SK-N-SH treated with all-trans-retinoic acid at 6 μM for 48 hours (cell line): ENCODE measurements around the gene INPP4B.

ENCODE experiments used
- ARNTL ChIP-seq: fragments of 450-650 bp; formaldehyde crosslinking; IDR thresholded peaks from 2 replicates; pipeline ENCODE4 v1.5.0; 2020; ENCODE audit warnings: low read depth, mild to moderate bottlenecking, moderate library complexity, borderline replicate concordance
- CREB5 ChIP-seq: fragments of 250-450 bp; sonication (Bioruptor Pico); IDR thresholded peaks from 2 replicates; pipeline ENCODE4 v1.5.1; 2020; ENCODE audit warnings: low read depth, mild to moderate bottlenecking, moderate library complexity
- ISL1 ChIP-seq: fragments of 250-450 bp; sonication (Bioruptor Pico); IDR thresholded peaks from 2 replicates; pipeline ENCODE4 v2.1.2; 2022; ENCODE audit warnings: mild to moderate bottlenecking, moderate library complexity
- PPARA ChIP-seq: fragments of 250-450 bp; sonication (Bioruptor Pico); IDR thresholded peaks from 2 replicates; pipeline ENCODE4 v1.5.0; 2020; ENCODE audit warnings: mild to moderate bottlenecking, borderline replicate concordance
- SNAI2 ChIP-seq: fragments of 250-450 bp; sonication (Bioruptor Pico); IDR thresholded peaks from 2 replicates; pipeline ENCODE4 v1.5.0; 2020; ENCODE audit warnings: mild to moderate bottlenecking, moderate library complexity
- ZC3H10 ChIP-seq: fragments of 250-450 bp; sonication (Bioruptor Pico); IDR thresholded peaks from 2 replicates; pipeline ENCODE4 v1.5.1; 2021; ENCODE audit warnings: mild to moderate bottlenecking, moderate library complexity
- ZFP3 ChIP-seq: fragments of 250-450 bp; sonication (Bioruptor Pico); IDR thresholded peaks from 2 replicates; pipeline ENCODE4 v1.5.0; 2020; ENCODE audit warnings: mild to moderate bottlenecking, moderate library complexity
- ZFP30 ChIP-seq: fragments of 450-650 bp; formaldehyde crosslinking; IDR thresholded peaks from 2 replicates; pipeline ENCODE4 v1.5.0; 2022; ENCODE audit warnings: mild to moderate bottlenecking, moderate library complexity
- ZNF70 ChIP-seq: fragments of 450-650 bp; formaldehyde crosslinking; IDR thresholded peaks from 2 replicates; pipeline ENCODE4 v1.5.0; 2020; ENCODE audit warnings: mild to moderate bottlenecking, moderate library complexity
- ZNF8 ChIP-seq: fragments of 450-650 bp; formaldehyde crosslinking; IDR thresholded peaks from 2 replicates; pipeline ENCODE4 v1.5.0; 2020; ENCODE audit warnings: mild to moderate bottlenecking, moderate library complexity
- TF ChIP-seq, protein P1 (sequence below): fragments of 250-450 bp; sonication (Bioruptor Pico); IDR thresholded peaks from 2 replicates; pipeline ENCODE4 v1.5.0; 2020; ENCODE audit warnings: mild to moderate bottlenecking, moderate library complexity
- TF ChIP-seq, protein P2 (sequence below): fragments of 250-450 bp; sonication (Bioruptor Pico); IDR thresholded peaks from 2 replicates; pipeline ENCODE4 v1.8.0; 2021; ENCODE audit warnings: low read depth, mild to moderate bottlenecking, moderate library complexity, borderline replicate concordance

DNA sequence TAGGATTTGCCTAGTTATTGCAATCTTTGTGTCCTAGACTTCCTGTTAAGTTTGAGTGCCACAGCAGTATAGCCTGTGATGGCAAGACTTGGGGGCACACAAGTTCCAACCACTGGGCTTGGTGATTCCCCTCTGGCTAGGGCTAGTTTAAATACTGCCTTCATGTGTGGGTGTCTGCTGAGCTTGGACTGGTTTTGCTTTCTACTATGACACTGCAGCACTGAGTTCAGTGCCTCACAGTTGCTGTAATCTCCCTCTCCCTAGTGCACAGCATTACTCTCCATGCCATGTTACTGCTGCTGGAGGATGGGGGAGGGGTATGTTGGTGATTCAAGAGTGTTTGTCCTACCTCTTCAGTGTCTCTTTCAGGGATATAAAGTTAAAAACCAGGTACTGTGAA lies 830.1 kb downstream of the INPP4B start:
- no peak for TF ChIP-seq ZFP30
- no peak for TF ChIP-seq PPARA (CRISPR knock-in tag)
- no peak for TF ChIP-seq ARNTL (CRISPR knock-in tag)
- TF ChIP-seq ZNF8: no peak
- no peak for TF ChIP-seq ZFP3
- TF ChIP-seq, protein P1, sequence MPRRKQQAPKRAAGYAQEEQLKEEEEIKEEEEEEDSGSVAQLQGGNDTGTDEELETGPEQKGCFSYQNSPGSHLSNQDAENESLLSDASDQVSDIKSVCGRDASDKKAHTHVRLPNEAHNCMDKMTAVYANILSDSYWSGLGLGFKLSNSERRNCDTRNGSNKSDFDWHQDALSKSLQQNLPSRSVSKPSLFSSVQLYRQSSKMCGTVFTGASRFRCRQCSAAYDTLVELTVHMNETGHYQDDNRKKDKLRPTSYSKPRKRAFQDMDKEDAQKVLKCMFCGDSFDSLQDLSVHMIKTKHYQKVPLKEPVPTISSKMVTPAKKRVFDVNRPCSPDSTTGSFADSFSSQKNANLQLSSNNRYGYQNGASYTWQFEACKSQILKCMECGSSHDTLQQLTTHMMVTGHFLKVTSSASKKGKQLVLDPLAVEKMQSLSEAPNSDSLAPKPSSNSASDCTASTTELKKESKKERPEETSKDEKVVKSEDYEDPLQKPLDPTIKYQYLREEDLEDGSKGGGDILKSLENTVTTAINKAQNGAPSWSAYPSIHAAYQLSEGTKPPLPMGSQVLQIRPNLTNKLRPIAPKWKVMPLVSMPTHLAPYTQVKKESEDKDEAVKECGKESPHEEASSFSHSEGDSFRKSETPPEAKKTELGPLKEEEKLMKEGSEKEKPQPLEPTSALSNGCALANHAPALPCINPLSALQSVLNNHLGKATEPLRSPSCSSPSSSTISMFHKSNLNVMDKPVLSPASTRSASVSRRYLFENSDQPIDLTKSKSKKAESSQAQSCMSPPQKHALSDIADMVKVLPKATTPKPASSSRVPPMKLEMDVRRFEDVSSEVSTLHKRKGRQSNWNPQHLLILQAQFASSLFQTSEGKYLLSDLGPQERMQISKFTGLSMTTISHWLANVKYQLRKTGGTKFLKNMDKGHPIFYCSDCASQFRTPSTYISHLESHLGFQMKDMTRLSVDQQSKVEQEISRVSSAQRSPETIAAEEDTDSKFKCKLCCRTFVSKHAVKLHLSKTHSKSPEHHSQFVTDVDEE (CRISPR knock-in tag): no peak
- TF ChIP-seq ISL1: no peak
- TF ChIP-seq CREB5 (CRISPR knock-in tag): no peak
- no peak for TF ChIP-seq SNAI2
- TF ChIP-seq, protein P2, sequence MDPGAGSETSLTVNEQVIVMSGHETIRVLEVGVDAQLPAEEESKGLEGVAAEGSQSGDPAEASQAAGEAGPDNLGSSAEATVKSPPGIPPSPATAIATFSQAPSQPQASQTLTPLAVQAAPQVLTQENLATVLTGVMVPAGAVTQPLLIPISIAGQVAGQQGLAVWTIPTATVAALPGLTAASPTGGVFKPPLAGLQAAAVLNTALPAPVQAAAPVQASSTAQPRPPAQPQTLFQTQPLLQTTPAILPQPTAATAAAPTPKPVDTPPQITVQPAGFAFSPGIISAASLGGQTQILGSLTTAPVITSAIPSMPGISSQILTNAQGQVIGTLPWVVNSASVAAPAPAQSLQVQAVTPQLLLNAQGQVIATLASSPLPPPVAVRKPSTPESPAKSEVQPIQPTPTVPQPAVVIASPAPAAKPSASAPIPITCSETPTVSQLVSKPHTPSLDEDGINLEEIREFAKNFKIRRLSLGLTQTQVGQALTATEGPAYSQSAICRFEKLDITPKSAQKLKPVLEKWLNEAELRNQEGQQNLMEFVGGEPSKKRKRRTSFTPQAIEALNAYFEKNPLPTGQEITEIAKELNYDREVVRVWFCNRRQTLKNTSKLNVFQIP (CRISPR knock-in tag): no peak
- no peak for TF ChIP-seq ZC3H10 (CRISPR knock-in tag)
- no peak for TF ChIP-seq ZNF70 (CRISPR knock-in tag)
